ENCODE data around the gene CARD6. TPM values are rescaled to one million over a fixed set of nuclear protein-coding genes. Genes with fewer than 3 reads are reported as not detected.

The CARD6 gene
- total RNA-seq, 1 donor from 2014 or later = 8.2 TPM

DNA sequence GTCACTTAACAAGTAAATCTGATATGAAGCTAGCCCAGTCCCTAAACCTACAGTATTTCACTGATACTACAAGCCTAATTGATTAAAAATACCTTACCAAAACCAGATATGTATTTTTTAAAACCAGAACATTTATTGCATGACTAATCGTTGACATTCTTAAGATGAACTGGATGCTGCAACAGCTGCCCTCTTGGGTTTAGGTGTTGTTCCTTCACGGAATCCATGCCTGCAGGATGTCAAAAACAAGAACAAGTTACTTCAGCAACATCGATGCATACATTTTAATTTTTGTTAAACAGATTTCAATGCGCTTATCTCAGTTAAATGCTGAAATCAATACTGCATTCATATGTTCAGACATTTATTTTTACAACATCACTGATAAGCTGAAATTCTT, 8.8 kb upstream of the CARD6 start:
- Histone ChIP-seq H3K27ac (no peak overlapping the region), H3K27me3 (no peaks in the 10 kb centered on the region), H3K4me1 (peaks cover 4 to 15% of the 10 kb centered on the region in 2 donors), H3K36me3 (peaks cover 59 to 60% of the 10 kb centered on the region in 2 donors), H3K4me3 (no peak overlapping the region), H3K9me3 (no peaks in the 10 kb centered on the region)
- no peak for DNase-seq (ENCODE audit: low spot score in 2 of 2)
- intact Hi-C loops (cut with DNase I) = loop anchor here (10.0 kb wide), 1 partner anchor 1072 kb away; the partner anchor contains the start of gene RIMOC1
- TF ChIP-seq, protein P1, sequence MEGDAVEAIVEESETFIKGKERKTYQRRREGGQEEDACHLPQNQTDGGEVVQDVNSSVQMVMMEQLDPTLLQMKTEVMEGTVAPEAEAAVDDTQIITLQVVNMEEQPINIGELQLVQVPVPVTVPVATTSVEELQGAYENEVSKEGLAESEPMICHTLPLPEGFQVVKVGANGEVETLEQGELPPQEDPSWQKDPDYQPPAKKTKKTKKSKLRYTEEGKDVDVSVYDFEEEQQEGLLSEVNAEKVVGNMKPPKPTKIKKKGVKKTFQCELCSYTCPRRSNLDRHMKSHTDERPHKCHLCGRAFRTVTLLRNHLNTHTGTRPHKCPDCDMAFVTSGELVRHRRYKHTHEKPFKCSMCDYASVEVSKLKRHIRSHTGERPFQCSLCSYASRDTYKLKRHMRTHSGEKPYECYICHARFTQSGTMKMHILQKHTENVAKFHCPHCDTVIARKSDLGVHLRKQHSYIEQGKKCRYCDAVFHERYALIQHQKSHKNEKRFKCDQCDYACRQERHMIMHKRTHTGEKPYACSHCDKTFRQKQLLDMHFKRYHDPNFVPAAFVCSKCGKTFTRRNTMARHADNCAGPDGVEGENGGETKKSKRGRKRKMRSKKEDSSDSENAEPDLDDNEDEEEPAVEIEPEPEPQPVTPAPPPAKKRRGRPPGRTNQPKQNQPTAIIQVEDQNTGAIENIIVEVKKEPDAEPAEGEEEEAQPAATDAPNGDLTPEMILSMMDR (IDR thresholded peaks at IDR 0.05) = no peak

DNA sequence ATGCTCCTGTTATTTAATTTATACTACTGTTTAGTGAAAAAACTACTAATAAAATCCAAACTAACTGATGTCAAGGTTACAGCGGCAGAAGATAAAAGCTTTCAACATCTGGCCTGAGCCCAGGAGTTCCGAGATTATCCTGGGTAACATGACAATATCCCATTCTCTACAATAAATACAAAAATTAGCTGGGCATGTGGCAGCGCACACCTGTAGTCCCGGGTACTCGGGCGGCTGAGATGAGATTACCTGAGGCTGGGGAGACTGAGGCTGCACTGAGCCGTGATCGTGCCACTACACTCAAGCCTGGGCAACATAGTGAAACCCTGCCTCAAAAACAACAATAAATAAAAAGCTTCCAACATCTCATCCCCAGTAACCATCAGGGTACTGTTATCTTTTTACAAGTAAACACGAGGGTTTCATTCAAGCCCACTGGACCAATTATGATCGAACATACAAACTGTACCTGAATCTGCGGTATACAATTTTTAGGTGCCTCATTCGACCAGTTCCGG, 7.4 kb upstream of the CARD6 start:
- Histone ChIP-seq H3K27me3 (no peaks in the 10 kb centered on the region), H3K4me1 (peaks cover 4 to 15% of the 10 kb centered on the region in 2 donors), H3K36me3 (peaks cover 46 to 52% of the 10 kb centered on the region in 2 donors), H3K27ac (peak overlapping the region; percentile 94 to 99), H3K9me3 (no peaks in the 10 kb centered on the region), H3K4me3 (peak overlapping the region; percentile 70 to 75)
- intact Hi-C loops (cut with DNase I) = loop anchor here (10.0 kb wide), 1 partner anchor 1071 kb away; the partner anchor contains the start of gene RIMOC1
- TF ChIP-seq, protein P1 (IDR thresholded peaks at IDR 0.05) = no peak
- no peak for DNase-seq (ENCODE audit: low spot score in 2 of 2)

DNA sequence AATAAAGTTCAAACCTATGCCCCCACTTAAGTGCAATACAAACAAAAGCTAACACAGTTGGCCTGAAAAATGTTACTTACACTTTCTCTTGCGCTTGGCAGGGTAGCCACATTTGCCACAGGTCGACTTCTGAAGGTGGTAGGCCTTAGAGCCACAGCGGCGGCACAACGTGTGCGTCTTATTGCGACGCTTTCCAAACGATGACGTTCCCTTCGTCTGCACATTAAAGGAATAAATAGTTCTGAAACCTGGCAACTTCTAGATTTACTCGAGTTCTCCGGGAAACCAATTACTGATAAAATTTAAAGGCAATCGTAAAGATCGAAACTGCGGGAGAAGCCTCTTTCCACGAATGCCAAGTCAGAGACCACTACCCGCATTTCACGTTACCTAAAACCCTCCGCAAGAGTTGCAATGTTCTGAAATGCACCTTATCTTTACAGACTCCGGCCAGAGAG, 6.7 kb upstream of the CARD6 start:
- H3K4me3 ChIP-seq = peak overlapping the region; percentile 70 to 75
- DNase-seq (ENCODE audit: low spot score in 2 of 2) = no peak
- peak overlapping the region; percentile 94 to 99 for H3K27ac ChIP-seq
- no peaks in the 10 kb centered on the region for H3K9me3 ChIP-seq
- peaks cover 4 to 15% of the 10 kb centered on the region in 2 donors for H3K4me1 ChIP-seq
- intact Hi-C loops (cut with DNase I) = loop anchor here (10.0 kb wide), 1 partner anchor 1070 kb away; the partner anchor contains the start of gene RIMOC1
- TF ChIP-seq, protein P1 (IDR thresholded peaks at IDR 0.05) = no peak
- H3K27me3 ChIP-seq = no peaks in the 10 kb centered on the region
- peaks cover 40 to 46% of the 10 kb centered on the region in 2 donors for H3K36me3 ChIP-seq

DNA sequence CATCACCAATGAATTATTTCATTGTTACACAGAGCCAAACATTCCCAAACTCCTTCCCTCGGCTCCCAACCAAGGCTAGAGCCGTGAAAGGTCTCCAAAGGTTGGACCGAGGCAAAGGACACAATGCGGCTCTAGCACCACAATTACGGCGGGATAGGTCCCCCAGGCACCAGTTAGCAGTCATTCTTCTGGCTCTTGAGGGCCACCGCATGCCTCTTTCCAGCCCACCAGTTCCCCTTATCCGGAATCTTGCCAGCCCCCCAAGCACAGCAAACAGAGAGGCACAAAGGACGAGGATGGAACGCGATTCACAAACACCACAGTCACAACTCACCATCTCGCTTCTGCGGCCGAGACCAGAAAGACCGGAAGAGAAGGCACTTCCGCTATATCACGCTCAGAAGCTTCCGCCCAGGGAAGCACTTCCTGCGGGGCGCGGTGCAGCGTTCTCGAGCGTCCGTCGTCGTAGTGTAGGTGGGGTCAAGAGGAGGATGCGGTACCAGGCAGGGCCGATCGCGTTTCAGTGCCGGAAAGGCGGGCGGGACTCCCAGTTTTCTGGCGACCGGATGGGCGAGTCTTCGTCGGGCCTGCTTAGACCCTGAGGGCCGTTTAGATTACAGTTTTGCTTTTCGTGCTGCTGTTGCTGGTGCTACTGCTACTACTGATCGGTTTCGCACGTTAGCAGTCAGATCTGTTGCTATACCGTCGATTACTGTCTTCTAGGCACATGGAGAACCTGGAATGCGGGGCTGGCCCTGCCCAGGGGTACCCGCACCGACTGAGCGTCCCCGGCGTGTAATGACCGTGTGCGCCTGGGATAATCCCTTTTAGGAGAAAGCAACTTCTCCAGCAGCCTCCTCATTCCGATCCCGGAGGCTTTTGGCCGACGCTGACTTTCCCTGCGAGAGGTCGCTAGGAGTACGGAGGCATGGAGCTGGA, 6.0 kb upstream of the CARD6 start, which contains the start of gene RPL37:
Gene RPL37 (minus strand): TSS at position 374 of the 939 bp plus-strand sequence. CDS start 37 bp downstream, at position 337.
- TF ChIP-seq, protein P1 (IDR thresholded peaks at IDR 0.05) = no peak
- Histone ChIP-seq H3K27ac (peak within 1 kb of the TSS; percentile 94 to 99), H3K4me3 (peak within 1 kb of the TSS; percentile 70 to 75), H3K27me3 (no peaks in the 10 kb centered on the region), H3K4me1 (peaks cover 4 to 15% of the 10 kb centered on the region in 2 donors), H3K9me3 (no peaks in the 10 kb centered on the region), H3K36me3 (peaks cover 34 to 39% of the 10 kb centered on the region in 2 donors)
- peak; percentile 80 to 98 for DNase-seq (ENCODE audit: low spot score in 2 of 2)
- intact Hi-C loops (cut with DNase I) = loop anchor here (1.0 to 10.0 kb wide), 4 partner anchors 37 to 1070 kb away; partner anchors contain the start of genes PRKAA1, PTGER4, RIMOC1 and TTC33

DNA sequence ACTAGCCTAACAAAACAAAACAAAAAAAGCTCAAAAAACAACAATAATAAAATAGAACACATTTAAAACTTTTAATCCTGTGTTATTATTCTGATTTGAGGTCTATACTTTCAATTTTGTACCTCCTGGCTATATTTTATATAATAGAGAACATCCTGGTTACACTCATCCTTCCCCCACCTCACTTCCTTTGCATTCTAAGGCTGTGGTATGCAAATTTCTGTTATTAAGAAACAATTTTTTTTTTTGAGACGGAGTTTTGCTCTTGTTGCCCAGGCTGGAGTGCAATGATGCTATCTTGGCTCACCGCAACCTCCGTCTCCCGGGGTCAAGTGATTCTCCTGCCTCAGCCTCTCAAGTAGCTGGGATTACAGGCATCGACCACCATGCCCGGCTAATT, 3.1 kb upstream of the CARD6 start:
- H3K36me3 ChIP-seq = peaks cover 8 to 10% of the 10 kb centered on the region in 2 donors
- no peaks in the 10 kb centered on the region for H3K9me3 ChIP-seq
- no peak for DNase-seq (ENCODE audit: low spot score in 2 of 2)
- no peak overlapping the region for H3K27ac ChIP-seq
- TF ChIP-seq, protein P1 (IDR thresholded peaks at IDR 0.05) = no peak
- intact Hi-C loops (cut with DNase I) = loop anchor here (5.0 to 10.0 kb wide), 2 partner anchors 161 to 1067 kb away; partner anchors contain the start of genes PTGER4 and RIMOC1
- H3K4me1 ChIP-seq = peaks cover 4 to 15% of the 10 kb centered on the region in 2 donors
- H3K27me3 ChIP-seq = no peaks in the 10 kb centered on the region
- no peak overlapping the region for H3K4me3 ChIP-seq
